Liver (tissue), 3 donors: ENCODE results near the gene PPM1J.
"Not testable (repeated sequence)": the region's sequence is repeated elsewhere in the genome, so short reads cannot be mapped to it uniquely, and the experiment has no call there.

Source experiments
- ATF3 ChIP-seq: IDR thresholded peaks from 2 replicates; pipeline ENCODE4 v1.6.1; 2016; ENCODE audit warnings: antibody characterized with exemption
- CTCF ChIP-seq: fragments of 150-350 bp; IDR thresholded peaks from 2 replicates; pipeline ENCODE4 v1.5.1; 2017; ENCODE audit warnings: improper control_type of control experiment, low read depth, low read length; ENCODE audit not compliant: missing input control
- FOXA1 ChIP-seq: IDR thresholded peaks from 2 replicates; pipeline ENCODE4 v1.6.1; 2016; ENCODE audit warnings: antibody characterized with exemption
- GABPA ChIP-seq, 2 donors: IDR thresholded peaks in 1 of 2; conservative IDR thresholded peaks in 1 of 2; 2 replicates each; pipeline ENCODE4 v1.6.1; 2016; ENCODE audit warnings: antibody characterized with exemption in 2 of 2, mild to moderate bottlenecking in 1 of 2, moderate library complexity in 1 of 2
- JUND ChIP-seq, 2 donors: IDR thresholded peaks; 2 replicates each; pipeline ENCODE4 v1.6.1; 2016; ENCODE audit warnings: antibody characterized with exemption in 2 of 2
- MAX ChIP-seq: IDR thresholded peaks from 2 replicates; pipeline ENCODE4 v1.6.1; 2016; ENCODE audit warnings: antibody characterized with exemption
- RAD21 ChIP-seq, 2 donors: IDR thresholded peaks; 2 replicates each; pipeline ENCODE4 v1.6.1; 2016; ENCODE audit warnings: antibody characterized with exemption in 2 of 2, mild to moderate bottlenecking in 2 of 2
- REST ChIP-seq: IDR thresholded peaks from 2 replicates; pipeline ENCODE4 v1.6.1; 2016; ENCODE audit warnings: antibody characterized with exemption, mild to moderate bottlenecking
- SP1 ChIP-seq: IDR thresholded peaks from 2 replicates; pipeline ENCODE4 v1.6.1; 2018; ENCODE audit warnings: antibody characterized with exemption, mild to moderate bottlenecking
- TAF1 ChIP-seq: conservative IDR thresholded peaks from 2 replicates; pipeline ENCODE4 v1.6.1; 2016; ENCODE audit warnings: antibody characterized with exemption, mild to moderate bottlenecking
- YY1 ChIP-seq: IDR thresholded peaks from 2 replicates; pipeline ENCODE4 v1.6.1; 2016; ENCODE audit warnings: antibody characterized with exemption, mild to moderate bottlenecking
- donor health status: healthy.
- donor health status: healthy.

GRCh38 chr1:112724240-112724639, 9.1 kb upstream of the PPM1J start:
- not testable (repeated sequence) for TF ChIP-seq MAX; CTCF; REST; TAF1; YY1; RAD21 (IDR thresholded peaks at IDR 0.05); GABPA (IDR thresholded peaks at IDR 0.05 in 1 of 2, conservative IDR thresholded peaks at IDR 0.05 in 1 of 2); ATF3; FOXA1; JUND (IDR thresholded peaks at IDR 0.05); SP1
